Esophagus squamous epithelium (tissue), 4 donors: ENCODE data around the gene NCKAP1.

Experiments
- CTCF ChIP-seq, 6 experiments: fragments of 450-650 bp in 4 of 6; fragments of 200-600 bp in 2 of 6; sonication (generic) in 2 of 6; IDR thresholded peaks; one replicate each; pipeline ENCODE4 v1.5.1; 2016 to 2019; ENCODE audit warnings: antibody characterized with exemption in 6 of 6, mild to moderate bottlenecking in 4 of 6, moderate library complexity in 4 of 6
- POLR2A ChIP-seq, 4 donors: fragments of 450-650 bp; IDR thresholded peaks; one replicate each; pipeline ENCODE4 v1.6.1; 2017; ENCODE audit warnings: antibody characterized with exemption in 4 of 4, mild to moderate bottlenecking in 4 of 4, moderate library complexity in 3 of 4

GRCh38 chr2:182954789-182955188 lies 83.5 kb downstream of the NCKAP1 start:
- TF ChIP-seq CTCF (IDR thresholded peaks at IDR 0.05) (no peak), POLR2A (IDR thresholded peaks at IDR 0.05) (no peak)
